Vagina (tissue), 2 donors: ENCODE data around the gene SLC6A13. TPM values are rescaled to one million over a fixed set of nuclear protein-coding genes. Genes with fewer than 3 reads are reported as not detected.

Experiments used
- DNase-seq, 2 donors: peaks; one replicate each; pipeline ENCODE4 v3.0.0-alpha.2; 2017; ENCODE audit errors: extremely low spot score in 2 of 2
- H3K27ac ChIP-seq: fragments of 200-600 bp; sonication (generic); one replicate; pipeline ENCODE4 v1.5.1; 2019
- H3K27me3 ChIP-seq: fragments of 200-600 bp; sonication (generic); one replicate; pipeline ENCODE4 v1.5.1; 2019
- H3K36me3 ChIP-seq, 2 donors: fragments of 200-600 bp; sonication (generic); one replicate each; pipeline ENCODE4 v1.5.1; 2017 to 2019
- H3K4me1 ChIP-seq: fragments of 200-600 bp; sonication (generic); one replicate; pipeline ENCODE4 v1.5.1; 2019
- H3K4me3 ChIP-seq, 2 donors: fragments of 200-600 bp; sonication (generic); 1 replicate in 1 of 2; 2 replicates in 1 of 2; pipeline ENCODE4 v1.5.1; 2016 to 2019
- H3K9me3 ChIP-seq: fragments of 200-600 bp; sonication (generic); one replicate; pipeline ENCODE4 v1.5.1; 2019
- POLR2A ChIP-seq, 2 donors: fragments of 450-650 bp; IDR thresholded peaks; one replicate each; pipeline ENCODE4 v1.6.1; 2017; ENCODE audit warnings: antibody characterized with exemption in 2 of 2, mild to moderate bottlenecking in 2 of 2, moderate library complexity in 2 of 2
- POLR2AphosphoS5 ChIP-seq, 2 donors: sonication (generic); formaldehyde crosslinking; IDR thresholded peaks; one replicate each; pipeline ENCODE4 v1.9.0; 2017; ENCODE audit warnings: antibody characterized with exemption in 2 of 2, mild to moderate bottlenecking in 2 of 2, low read depth in 1 of 2; ENCODE audit not compliant: insufficient read depth in 1 of 2
- intact Hi-C: fragments of 100-400 bp; cut with DNase I; formaldehyde crosslinking; loops from one replicate; pipeline ENCODE4 v1.15.1; 2023
- total RNA-seq: library from RNA; depleted of rRNA; stranded (reverse); fragments of >200 nt; gene quantifications from one replicate; pipeline ENCODE4 v1.2.3, GENCODE V29; 2016
- TF ChIP-seq, protein P1 (sequence below), 3 experiments: fragments of 450-650 bp in 2 of 3; fragments of 200-600 bp in 1 of 3; sonication (generic) in 1 of 3; IDR thresholded peaks; one replicate each; pipeline ENCODE4 v1.5.1; 2017 to 2019; ENCODE audit warnings: antibody characterized with exemption in 3 of 3, mild to moderate bottlenecking in 2 of 3, moderate library complexity in 2 of 3

SLC6A13 gene
- total RNA-seq, 1 donor from 2014 or later: not detected

DNA sequence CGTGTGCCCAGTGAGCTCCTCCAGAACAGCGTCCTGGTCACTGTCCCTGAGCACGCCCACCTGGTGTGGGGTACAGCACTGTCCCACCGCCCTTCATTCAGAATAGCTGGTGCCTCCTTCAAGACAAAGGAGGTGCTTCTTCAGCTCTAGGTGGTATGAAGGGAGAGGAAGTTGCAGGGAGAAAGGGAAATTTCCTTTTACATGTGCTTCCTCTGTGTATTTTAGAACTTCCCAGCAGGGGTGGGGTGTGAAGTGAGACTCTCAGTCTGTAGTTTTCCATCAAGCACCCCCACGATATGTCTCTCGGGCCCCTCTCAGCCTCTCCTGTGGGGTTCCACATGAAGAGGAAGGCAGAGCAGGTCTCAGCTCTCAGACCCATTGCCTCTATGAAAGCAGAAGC lies 47.5 kb downstream of the SLC6A13 start:
- TF ChIP-seq, protein P1, sequence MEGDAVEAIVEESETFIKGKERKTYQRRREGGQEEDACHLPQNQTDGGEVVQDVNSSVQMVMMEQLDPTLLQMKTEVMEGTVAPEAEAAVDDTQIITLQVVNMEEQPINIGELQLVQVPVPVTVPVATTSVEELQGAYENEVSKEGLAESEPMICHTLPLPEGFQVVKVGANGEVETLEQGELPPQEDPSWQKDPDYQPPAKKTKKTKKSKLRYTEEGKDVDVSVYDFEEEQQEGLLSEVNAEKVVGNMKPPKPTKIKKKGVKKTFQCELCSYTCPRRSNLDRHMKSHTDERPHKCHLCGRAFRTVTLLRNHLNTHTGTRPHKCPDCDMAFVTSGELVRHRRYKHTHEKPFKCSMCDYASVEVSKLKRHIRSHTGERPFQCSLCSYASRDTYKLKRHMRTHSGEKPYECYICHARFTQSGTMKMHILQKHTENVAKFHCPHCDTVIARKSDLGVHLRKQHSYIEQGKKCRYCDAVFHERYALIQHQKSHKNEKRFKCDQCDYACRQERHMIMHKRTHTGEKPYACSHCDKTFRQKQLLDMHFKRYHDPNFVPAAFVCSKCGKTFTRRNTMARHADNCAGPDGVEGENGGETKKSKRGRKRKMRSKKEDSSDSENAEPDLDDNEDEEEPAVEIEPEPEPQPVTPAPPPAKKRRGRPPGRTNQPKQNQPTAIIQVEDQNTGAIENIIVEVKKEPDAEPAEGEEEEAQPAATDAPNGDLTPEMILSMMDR (IDR thresholded peaks at IDR 0.05): no peak
- TF ChIP-seq POLR2AphosphoS5 (IDR thresholded peaks at IDR 0.05; ENCODE audit: insufficient read depth in 1 of 2, low read depth in 1 of 2) (no peak), POLR2A (IDR thresholded peaks at IDR 0.05) (no peak)
- no peaks in the 10 kb centered on the region for H3K9me3 ChIP-seq
- DNase-seq: no peak
- no peaks in the 10 kb centered on the region for H3K27me3 ChIP-seq
- H3K4me3 ChIP-seq: no peak overlapping the region
- peaks cover 10% of the 10 kb centered on the region for H3K4me1 ChIP-seq
- intact Hi-C loops: no loop called here
- H3K27ac ChIP-seq: no peak overlapping the region
- no peaks in the 10 kb centered on the region for H3K36me3 ChIP-seq

DNA sequence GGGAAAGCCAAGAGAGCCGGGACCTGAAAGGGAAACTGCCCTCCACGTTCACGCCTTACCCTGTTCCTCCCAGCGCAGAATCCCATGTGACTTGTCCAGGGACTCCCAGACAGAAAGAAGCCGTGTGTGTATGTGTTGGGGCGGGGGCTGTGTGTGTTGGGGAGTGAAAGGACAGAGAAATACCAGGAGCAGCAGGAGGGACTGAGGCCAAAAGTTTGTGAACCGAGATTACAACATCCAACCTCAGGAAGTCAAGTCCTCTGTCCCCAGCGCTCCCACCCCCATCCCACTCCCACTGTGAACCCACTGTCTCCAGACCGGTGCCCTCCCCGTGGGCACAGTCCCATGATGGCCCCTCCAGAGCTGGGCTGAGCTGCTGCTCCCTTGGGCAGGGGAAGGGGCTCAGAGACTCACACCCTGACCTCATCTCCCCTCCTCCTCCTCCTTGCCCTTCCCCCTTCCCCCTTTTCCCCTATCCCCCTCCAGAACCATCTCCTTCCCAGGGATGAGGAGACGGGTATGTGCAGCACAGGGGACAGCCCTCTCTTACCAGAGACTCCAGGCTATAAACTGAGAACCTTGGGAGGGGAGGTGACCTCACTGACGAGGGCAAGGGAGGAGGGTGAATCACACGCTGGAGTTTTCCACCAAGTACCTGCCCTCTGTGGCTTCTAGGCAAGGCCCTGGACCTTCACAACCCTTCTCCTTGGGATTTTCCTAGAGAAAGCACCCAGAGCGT lies 48.5 kb downstream of the SLC6A13 start, which contains the start of gene SLC6A12:
SLC6A12 (minus strand) TSS at position 155 of the 739 bp plus-strand sequence. CDS start 4,171 bp downstream, outside the sequence.
- intact Hi-C loops: no loop called here
- no peak for TF ChIP-seq POLR2AphosphoS5 (IDR thresholded peaks at IDR 0.05; ENCODE audit: insufficient read depth in 1 of 2, low read depth in 1 of 2)
- no peak within 1 kb of the TSS for H3K4me3 ChIP-seq
- H3K27me3 ChIP-seq: no peaks in the 10 kb centered on the region
- H3K36me3 ChIP-seq: no peaks in the 10 kb centered on the region
- DNase-seq: no peak
- no peak within 1 kb of the TSS for H3K27ac ChIP-seq
- no peaks in the 10 kb centered on the region for H3K9me3 ChIP-seq
- peaks cover 10% of the 10 kb centered on the region for H3K4me1 ChIP-seq

DNA sequence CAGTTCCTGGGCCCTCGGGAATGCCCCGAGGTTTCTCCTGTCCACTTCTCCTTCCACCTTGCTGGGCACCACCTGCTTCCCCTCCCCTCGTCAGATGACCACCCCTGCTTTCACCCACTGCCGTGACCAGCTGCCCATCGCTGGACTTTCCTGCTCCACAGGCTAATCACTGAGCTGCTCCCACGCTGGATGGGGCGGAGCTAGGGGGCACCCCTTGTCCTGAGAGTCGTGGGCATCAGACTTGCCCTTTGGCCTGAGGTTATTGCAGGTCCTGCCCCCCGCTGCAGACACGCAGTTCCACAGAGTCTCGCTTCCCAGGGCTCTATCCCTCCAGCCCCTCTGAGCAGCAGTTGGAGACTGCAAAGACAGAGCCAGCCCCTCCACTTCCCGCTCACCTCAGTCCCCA lies 49.1 kb downstream of the SLC6A13 start:
- no peak overlapping the region for H3K4me3 ChIP-seq
- H3K9me3 ChIP-seq: no peaks in the 10 kb centered on the region
- peaks cover 10% of the 10 kb centered on the region for H3K4me1 ChIP-seq
- no peaks in the 10 kb centered on the region for H3K27me3 ChIP-seq
- intact Hi-C loops: no loop called here
- DNase-seq: no peak
- H3K36me3 ChIP-seq: no peaks in the 10 kb centered on the region
- H3K27ac ChIP-seq: no peak overlapping the region
- TF ChIP-seq POLR2AphosphoS5 (IDR thresholded peaks at IDR 0.05; ENCODE audit: insufficient read depth in 1 of 2, low read depth in 1 of 2) (no peak), POLR2A (IDR thresholded peaks at IDR 0.05) (no peak)
- TF ChIP-seq, protein P1 (IDR thresholded peaks at IDR 0.05): no peak

DNA sequence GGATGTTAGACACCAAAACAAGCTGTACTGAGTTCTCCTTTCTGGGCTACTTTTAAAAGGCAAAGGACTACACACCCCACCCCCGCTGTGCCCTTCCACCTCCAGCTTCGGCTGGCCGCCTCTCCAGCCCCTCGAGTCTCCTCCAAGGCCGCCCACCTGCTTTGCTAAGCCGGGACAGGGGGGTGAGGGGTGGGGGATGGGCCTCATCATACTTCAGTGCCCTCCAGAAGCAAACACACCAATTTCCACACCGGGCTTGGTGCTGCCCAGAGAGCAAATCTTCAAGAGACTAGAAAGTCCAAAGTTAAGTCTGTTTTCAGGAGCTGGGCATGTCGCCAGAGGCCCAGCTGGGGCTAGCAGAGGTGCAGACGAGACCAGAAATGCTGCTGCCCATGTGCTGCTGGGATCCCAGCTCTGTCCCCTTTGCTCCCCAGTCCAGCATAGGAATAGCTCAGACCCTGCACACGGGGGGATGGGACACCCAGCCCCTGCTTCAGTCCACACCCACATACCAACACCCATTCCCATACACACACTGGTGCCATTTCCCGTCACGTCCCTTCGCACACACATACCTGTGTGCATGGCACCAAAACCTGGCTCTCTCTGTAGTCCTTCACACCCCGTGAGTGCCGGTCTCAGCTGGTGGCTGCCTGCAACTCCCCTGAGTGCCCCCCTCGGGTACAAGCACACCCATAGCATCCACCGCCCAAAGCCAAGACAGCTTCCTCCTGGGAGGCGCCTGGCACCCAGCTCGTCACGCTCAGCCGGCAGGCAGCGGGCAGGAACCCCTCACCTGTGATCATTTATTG lies 49.7 kb downstream of the SLC6A13 start:
- Histone ChIP-seq H3K4me3 (no peak overlapping the region), H3K4me1 (peaks cover 10% of the 10 kb centered on the region), H3K27me3 (no peaks in the 10 kb centered on the region), H3K27ac (no peak overlapping the region), H3K9me3 (no peaks in the 10 kb centered on the region), H3K36me3 (no peaks in the 10 kb centered on the region)
- intact Hi-C loops: no loop called here
- no peak for DNase-seq
- TF ChIP-seq POLR2A (IDR thresholded peaks at IDR 0.05) (no peak), POLR2AphosphoS5 (IDR thresholded peaks at IDR 0.05; ENCODE audit: insufficient read depth in 1 of 2, low read depth in 1 of 2) (no peak)
- TF ChIP-seq, protein P1 (IDR thresholded peaks at IDR 0.05): no peak

DNA sequence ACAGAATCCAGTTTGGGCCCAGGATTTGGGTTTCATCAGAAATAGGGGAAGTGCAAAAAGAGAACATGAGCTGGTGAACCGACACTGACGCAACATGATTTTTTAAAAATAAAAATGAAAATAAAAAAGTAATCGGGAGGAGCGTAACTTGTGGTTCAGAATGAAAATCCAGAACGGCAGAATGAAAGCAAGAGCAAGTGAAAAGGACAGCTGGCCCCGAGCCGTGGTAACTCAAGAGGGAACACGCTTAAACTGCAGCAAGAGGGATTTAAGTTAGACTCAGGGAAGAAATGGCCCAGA lies 50.3 kb downstream of the SLC6A13 start:
- intact Hi-C loops: no loop called here
- TF ChIP-seq, protein P1 (IDR thresholded peaks at IDR 0.05): no peak
- no peak for TF ChIP-seq POLR2AphosphoS5 (IDR thresholded peaks at IDR 0.05; ENCODE audit: insufficient read depth in 1 of 2, low read depth in 1 of 2)
- peaks cover 10% of the 10 kb centered on the region for H3K4me1 ChIP-seq
- no peak for DNase-seq
- no peak overlapping the region for H3K4me3 ChIP-seq
- H3K9me3 ChIP-seq: no peaks in the 10 kb centered on the region
- H3K36me3 ChIP-seq: no peaks in the 10 kb centered on the region
- H3K27ac ChIP-seq: no peak overlapping the region
- H3K27me3 ChIP-seq: no peaks in the 10 kb centered on the region
